Measurements from ENCODE around the gene HDHD5. TPM values are rescaled to one million over a fixed set of nuclear protein-coding genes. Genes with fewer than 3 reads are reported as not detected.

HDHD5 gene
- total and polyA plus RNA-seq, 10 of the 15 experiments (the other 5 are each of a cell fraction or from before 2014, with no cell fraction given) = 1.7 to 68.0 (median 49.9) TPM

- TF ChIP-seq CUX1 (IDR thresholded peaks at IDR 0.05; ENCODE audit: insufficient replicate concordance, low read depth, low read length) = no peak
- no peak for TF ChIP-seq RCOR1 (conservative IDR thresholded peaks at IDR 0.05; ENCODE audit: low read depth, low read length)
- no peak for TF ChIP-seq ASH2L (IDR thresholded peaks at IDR 0.05; ENCODE audit: borderline replicate concordance, low read depth)
- TF ChIP-seq SIX5 (IDR thresholded peaks at IDR 0.05; ENCODE audit: low read depth, low read length, severe bottlenecking) = no peak
- no peak for TF ChIP-seq RAD51 (IDR thresholded peaks at IDR 0.05)
- no peak for TF ChIP-seq ATF3 (IDR thresholded peaks at IDR 0.05; ENCODE audit: borderline replicate concordance, extremely low read depth, low read depth, low read length)
- TF ChIP-seq ZZZ3 (IDR thresholded peaks at IDR 0.05; ENCODE audit: control insufficient read depth, insufficient read length, low read depth) = no peak
- TF ChIP-seq SMAD5 (IDR thresholded peaks at IDR 0.05; ENCODE audit: low read depth) = no peak
- TF ChIP-seq EGR1 (IDR thresholded peaks at IDR 0.05; ENCODE audit: borderline replicate concordance in 1 of 2, low read depth in 2 of 2, low read length in 2 of 2) = no peak
- no peak for TF ChIP-seq WRNIP1 (IDR thresholded peaks at IDR 0.05; ENCODE audit: borderline replicate concordance, low read depth, low read length)
- no peak for TF ChIP-seq NFIC (IDR thresholded peaks at IDR 0.05; ENCODE audit: low read depth, low read length)
Observed at GRCh38 chr22:17093081-17093480, 66.0 kb downstream of the HDHD5 start (continued).
